SK-N-SH (cell line): ENCODE data around the gene TBXAS1.

Source experiments
- CHD2 ChIP-seq: fragments of 150-350 bp; IDR thresholded peaks from 2 replicates; pipeline ENCODE4 v1.6.1; 2018; ENCODE audit warnings: low read length; ENCODE audit not compliant: partially characterized antibody
- CTCF ChIP-seq: fragments of 200-600 bp; sonication (generic); IDR thresholded peaks from 2 replicates; pipeline ENCODE4 v1.6.1; 2017; ENCODE audit warnings: antibody characterized with exemption, mild to moderate bottlenecking, moderate library complexity
- EZH2phosphoT487 ChIP-seq: fragments of 200-600 bp; sonication (generic); IDR thresholded peaks from 2 replicates; pipeline ENCODE4 v1.6.1; 2017; ENCODE audit warnings: low read depth, mixed run types, mild to moderate bottlenecking, antibody characterized with exemption, moderate library complexity, borderline replicate concordance
- RFX5 ChIP-seq: IDR thresholded peaks from 2 replicates; pipeline ENCODE4 v1.6.1; 2012; ENCODE audit warnings: mild to moderate bottlenecking, improper control_type of control experiment, low read length
- TF ChIP-seq, protein P1 (sequence below): IDR thresholded peaks from 2 replicates; pipeline ENCODE4 v1.4.0; 2012; ENCODE audit warnings: low read depth

DNA sequence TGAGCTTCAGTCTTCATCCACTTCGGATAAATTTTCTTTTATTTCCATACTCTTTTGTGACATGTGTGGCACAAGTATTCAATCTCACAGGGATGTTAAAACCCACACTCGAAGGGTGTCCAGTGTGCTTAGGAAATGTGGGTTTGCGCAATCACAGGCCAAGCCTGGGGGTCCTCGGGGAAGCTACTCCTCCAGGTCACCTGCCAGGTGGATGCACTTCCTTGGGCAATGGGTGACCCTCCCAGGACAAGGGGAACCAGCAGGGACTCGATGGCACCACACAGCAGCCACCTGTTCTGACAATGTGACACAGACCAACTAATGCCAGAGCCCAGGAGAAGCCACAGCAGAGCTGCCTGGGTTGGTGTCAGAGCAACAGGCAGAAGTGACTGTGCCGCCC is 194.7 kb downstream of the TBXAS1 start:
- TF ChIP-seq CTCF (no peak), CHD2 (no peak), EZH2phosphoT487 (no peak), RFX5 (no peak)
- TF ChIP-seq, protein P1, sequence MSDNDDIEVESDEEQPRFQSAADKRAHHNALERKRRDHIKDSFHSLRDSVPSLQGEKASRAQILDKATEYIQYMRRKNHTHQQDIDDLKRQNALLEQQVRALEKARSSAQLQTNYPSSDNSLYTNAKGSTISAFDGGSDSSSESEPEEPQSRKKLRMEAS = no peak
